HG03442 (cell line): ENCODE measurements around the gene RYK.

Source experiments
- ATAC-seq: cut with Tn5 transposase; IDR thresholded peaks from one replicate; pipeline ENCODE4 v1.9.1; 2021; ENCODE audit warnings: mild to moderate bottlenecking, moderate library complexity; ENCODE audit not compliant: unreplicated experiment

The RYK gene

GRCh38 chr3:134153761-134154160, 96.9 kb downstream of the RYK start:
- ATAC-seq = no peak

GRCh38 chr3:134150476-134150875, 100.2 kb downstream of the RYK start:
- no peak for ATAC-seq

GRCh38 chr3:134149286-134149685, 101.4 kb downstream of the RYK start:
- ATAC-seq = no peak

GRCh38 chr3:134148534-134148933, 102.1 kb downstream of the RYK start:
- ATAC-seq = no peak

GRCh38 chr3:134147411-134147810, 103.2 kb downstream of the RYK start:
- ATAC-seq = no peak

GRCh38 chr3:134146666-134147065, 104.0 kb downstream of the RYK start:
- ATAC-seq = no peak

- ATAC-seq = no peak
These were observed 105.5 kb downstream of the RYK start for GRCh38 chr3:134145183-134145582.

GRCh38 chr3:134144694-134145093, 106.0 kb downstream of the RYK start:
- ATAC-seq = no peak

- ATAC-seq = no peak
These were observed 106.7 kb downstream of the RYK start for GRCh38 chr3:134143828-134144401.

- ATAC-seq = no peak
These were observed 114.1 kb downstream of the RYK start for GRCh38 chr3:134136604-134137003.

- ATAC-seq = no peak
These were observed 115.8 kb downstream of the RYK start for GRCh38 chr3:134134698-134135415.

GRCh38 chr3:134134240-134134639, 116.4 kb downstream of the RYK start:
- ATAC-seq = no peak

GRCh38 chr3:134132961-134133360, 117.7 kb downstream of the RYK start:
- no peak for ATAC-seq

GRCh38 chr3:134126153-134126552, 124.5 kb downstream of the RYK start:
- ATAC-seq = no peak

- no peak for ATAC-seq
These were observed 135.9 kb downstream of the RYK start for GRCh38 chr3:134114726-134115125.

- ATAC-seq = no peak
These were observed 139.0 kb downstream of the RYK start for GRCh38 chr3:134111616-134112015.

GRCh38 chr3:134110963-134111362, 139.7 kb downstream of the RYK start:
- ATAC-seq = no peak
